Activated T-cell treated with anti-CD3 and anti-CD28 coated beads, Interleukin-2, amount 50 U/mL, for 4 hours (primary cell): Measurements from ENCODE around the gene SLC35A4. TPM values are rescaled to one million over a fixed set of nuclear protein-coding genes. Genes with fewer than 3 reads are reported as not detected.

Experiments used
- ATAC-seq, 2 donors: fragments of 200-7000 bp; cut with Tn5 transposase; one replicate each; pipeline ENCODE4 v1.10.0; 2021
- DNase-seq: peaks from one replicate; pipeline ENCODE4 v3.0.0-alpha.2; 2020
- H3K27me3 Mint-ChIP-seq: one replicate; pipeline ENCODE4 v1.8.0; 2021; ENCODE audit warnings: low read depth, mixed read lengths
- H3K36me3 Mint-ChIP-seq: one replicate; pipeline ENCODE4 v1.8.0; 2022; ENCODE audit warnings: mixed read lengths; ENCODE audit not compliant: insufficient read depth
- H3K4me1 Mint-ChIP-seq: one replicate; pipeline ENCODE4 v1.8.0; 2021; ENCODE audit warnings: low read depth, mixed read lengths
- H3K4me3 Mint-ChIP-seq: one replicate; pipeline ENCODE4 v1.8.0; 2021; ENCODE audit warnings: mild to moderate bottlenecking, moderate library complexity, mixed read lengths
- H3K9me3 Mint-ChIP-seq: one replicate; pipeline ENCODE4 v1.8.0; 2021; ENCODE audit warnings: mixed read lengths
- total RNA-seq, 3 donors: library from RNA; stranded (reverse); gene quantifications; one replicate each; pipeline ENCODE4 v1.2.1, GENCODE V29; 2021

Gene SLC35A4
- total RNA-seq, 3 donors from 2014 or later: 149 to 163 (median 155) TPM

DNA sequence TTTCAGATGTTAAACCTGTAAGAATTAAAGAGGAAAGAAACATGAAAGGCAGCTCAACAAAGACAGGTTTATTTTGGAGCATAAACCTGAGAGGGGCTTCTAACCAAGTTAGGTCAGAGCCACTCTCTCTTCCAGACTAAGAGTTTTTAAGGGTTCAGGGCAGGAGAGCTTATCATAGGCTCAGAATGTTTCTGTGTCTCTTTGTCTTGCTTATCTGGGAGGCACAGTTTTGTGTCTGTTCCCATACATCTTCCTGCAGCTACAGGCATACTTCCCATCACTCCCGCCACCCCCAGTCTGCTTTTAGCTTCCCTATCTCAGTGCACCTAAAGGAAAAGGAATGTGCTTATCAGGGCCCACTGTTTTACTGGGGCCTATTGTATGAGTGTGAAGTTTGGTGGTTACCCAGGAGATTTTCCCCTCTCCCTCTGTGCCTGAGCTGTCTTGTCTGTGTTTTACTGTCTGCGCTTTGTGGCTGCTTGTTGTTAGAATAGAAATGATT, 46.4 kb downstream of the SLC35A4 start:
- Mint-ChIP-seq H3K9me3 (no peaks in the 10 kb centered on the region), H3K4me1 (peaks cover 8% of the 10 kb centered on the region), H3K36me3 (no peaks in the 10 kb centered on the region), H3K4me3 (no peak overlapping the region), H3K27me3 (peaks cover 10% of the 10 kb centered on the region)
- ATAC-seq (no peak), DNase-seq (no peak)

Other genes starting within 250 kb of the SLC35A4 start
- 1 to 10 TPM; 3.8 to 5.2 (median 4.0) TPM for gene HBEGF, start 218.2 kb upstream of the SLC35A4 start, total RNA-seq
- gene SLC4A9, start 204.6 kb upstream of the SLC35A4 start, total RNA-seq: not detected
- gene ANKHD1, start 163.0 kb upstream of the SLC35A4 start, total RNA-seq: 100 to 1,000 TPM in 1 of 3 donors, 10 to 100 TPM in 2; 88.6 to 102 (median 95.1) TPM
- gene EIF4EBP3, start 17.2 kb upstream of the SLC35A4 start, total RNA-seq: 10 to 100 TPM in 2 of 3 donors, 1 to 10 TPM in 1; 9.4 to 10.8 (median 10.2) TPM
- 10 to 100 TPM; 57.6 to 68.6 (median 67.7) TPM for gene SRA1, start 7.4 kb upstream of the SLC35A4 start, total RNA-seq
- 10 to 100 TPM in 1 of 3 donors, 1 to 10 TPM in 2; 8.0 to 10.4 (median 9.2) TPM for gene APBB3, start 230 bp upstream of the SLC35A4 start, total RNA-seq
- gene CD14, start 68.3 kb downstream of the SLC35A4 start, total RNA-seq: under 1 TPM; 0.43 to 0.86 (median 0.50) TPM
- gene TMCO6, start 74.6 kb downstream of the SLC35A4 start, total RNA-seq: 10 to 100 TPM; 16.5 to 20.6 (median 20.0) TPM
- gene NDUFA2, start 82.8 kb downstream of the SLC35A4 start, total RNA-seq: 10 to 100 TPM; 68.6 to 78.2 (median 72.5) TPM
- gene IK, start 83.0 kb downstream of the SLC35A4 start, total RNA-seq: 100 to 1,000 TPM; 102 to 110 (median 106) TPM
- 10 to 100 TPM; 47.7 to 50.0 (median 49.5) TPM for gene WDR55, start 100.1 kb downstream of the SLC35A4 start, total RNA-seq
- 1 to 10 TPM; 3.1 to 5.6 (median 4.5) TPM for gene DND1, start 108.7 kb downstream of the SLC35A4 start, total RNA-seq
- gene HARS1, start 126.5 kb downstream of the SLC35A4 start, total RNA-seq: 100 to 1,000 TPM; 125 to 133 (median 131) TPM
- 10 to 100 TPM; 28.6 to 31.3 (median 29.5) TPM for gene HARS2, start 126.6 kb downstream of the SLC35A4 start, total RNA-seq
- gene ZMAT2, start 135.6 kb downstream of the SLC35A4 start, total RNA-seq: 10 to 100 TPM; 83.2 to 91.9 (median 83.6) TPM
- not detected for gene PCDHA1, start 221.3 kb downstream of the SLC35A4 start, total RNA-seq
- not detected for gene PCDHA2, start 230.0 kb downstream of the SLC35A4 start, total RNA-seq
- gene PCDHA3, start 236.2 kb downstream of the SLC35A4 start, total RNA-seq: not detected
- under 1 TPM in 2 of 3 donors, not detected in 1; 0.08 to 0.14 TPM for gene PCDHA4, start 242.2 kb downstream of the SLC35A4 start, total RNA-seq